HFFc6 (cell line): ENCODE data around the gene PTGFRN. TPM values are rescaled to one million over a fixed set of nuclear protein-coding genes. Genes with fewer than 3 reads are reported as not detected.

ENCODE experiments used
- DNase-seq: peaks from one replicate; pipeline ENCODE4 v3.0.0-alpha.2; 2018
- H3K27ac Mint-ChIP-seq: 2 replicates; pipeline ENCODE4 v1.8.0; 2020; ENCODE audit warnings: mild to moderate bottlenecking, mixed read lengths
- H3K27me3 Mint-ChIP-seq: 2 replicates; pipeline ENCODE4 v1.8.0; 2021; ENCODE audit warnings: mild to moderate bottlenecking, moderate library complexity, mixed read lengths; ENCODE audit not compliant: insufficient read depth
- H3K36me3 Mint-ChIP-seq: 2 replicates; pipeline ENCODE4 v1.8.0; 2021; ENCODE audit warnings: low read depth, mixed read lengths
- H3K4me1 Mint-ChIP-seq: 2 replicates; pipeline ENCODE4 v1.8.0; 2020; ENCODE audit warnings: low read depth, mixed read lengths
- H3K4me3 Mint-ChIP-seq: 2 replicates; pipeline ENCODE4 v1.8.0; 2020; ENCODE audit warnings: mild to moderate bottlenecking, moderate library complexity, mixed read lengths
- H3K9me3 Mint-ChIP-seq: 2 replicates; pipeline ENCODE4 v1.8.0; 2020; ENCODE audit warnings: mild to moderate bottlenecking, mixed read lengths
- CTCF ChIP-seq: fragments of 200-600 bp; sonication (generic); IDR thresholded peaks from 2 replicates; pipeline ENCODE4 v1.5.0; 2021; ENCODE audit warnings: antibody characterized with exemption, mild to moderate bottlenecking
- total RNA-seq, 6 experiments: library from RNA; stranded (reverse); fragmentation: NEBNext Ultra II Directional; extraction: Animal tissue kit (Norgen Biotek cat#: 25700); gene quantifications; 2 replicates in 1 of 6; 3 replicates in 5 of 6; pipeline ENCODE4 v1.2.3, GENCODE V29; 2021

The PTGFRN gene
- total RNA-seq, 6 experiments from 2014 or later = 0.14 TPM; not detected in 5

GRCh38 chr1:116983678-116984077 is 74.0 kb downstream of the PTGFRN start:
- no peak for TF ChIP-seq CTCF
- H3K4me3 Mint-ChIP-seq = no peak overlapping the region
- DNase-seq = no peak
- H3K36me3 Mint-ChIP-seq = no peaks in the 10 kb centered on the region
- no peaks in the 10 kb centered on the region for H3K9me3 Mint-ChIP-seq
- H3K4me1 Mint-ChIP-seq = no peaks in the 10 kb centered on the region; the same call in 1 of the 2 replicates
- no peak overlapping the region for H3K27ac Mint-ChIP-seq
- peaks cover 38% of the 10 kb centered on the region for H3K27me3 Mint-ChIP-seq

- DNase-seq = no peak
- H3K36me3 Mint-ChIP-seq = no peaks in the 10 kb centered on the region
- TF ChIP-seq CTCF = no peak
- no peak overlapping the region for H3K27ac Mint-ChIP-seq
- no peaks in the 10 kb centered on the region; the same call in 1 of the 2 replicates for H3K4me1 Mint-ChIP-seq
- no peaks in the 10 kb centered on the region for H3K9me3 Mint-ChIP-seq
- H3K4me3 Mint-ChIP-seq = no peak overlapping the region
- H3K27me3 Mint-ChIP-seq = peaks cover 38% of the 10 kb centered on the region
These were observed 74.9 kb downstream of the PTGFRN start for GRCh38 chr1:116984406-116985160.

GRCh38 chr1:116986421-116987255 is 76.9 kb downstream of the PTGFRN start:
- H3K36me3 Mint-ChIP-seq = no peaks in the 10 kb centered on the region
- no peak overlapping the region for H3K27ac Mint-ChIP-seq
- H3K9me3 Mint-ChIP-seq = no peaks in the 10 kb centered on the region
- no peak for DNase-seq
- no peak for TF ChIP-seq CTCF
- H3K27me3 Mint-ChIP-seq = peaks cover 34% of the 10 kb centered on the region
- H3K4me1 Mint-ChIP-seq = peaks cover 15% of the 10 kb centered on the region; the same call in 1 of the 2 replicates
- no peak overlapping the region for H3K4me3 Mint-ChIP-seq

- H3K4me1 Mint-ChIP-seq = peaks cover 15% of the 10 kb centered on the region; the same call in 1 of the 2 replicates
- TF ChIP-seq CTCF = no peak
- no peaks in the 10 kb centered on the region for H3K36me3 Mint-ChIP-seq
- H3K27me3 Mint-ChIP-seq = peaks cover 30% of the 10 kb centered on the region
- no peaks in the 10 kb centered on the region for H3K9me3 Mint-ChIP-seq
- no peak overlapping the region for H3K27ac Mint-ChIP-seq
- H3K4me3 Mint-ChIP-seq = no peak overlapping the region
- DNase-seq = no peak
These were observed 77.5 kb downstream of the PTGFRN start for GRCh38 chr1:116987256-116987555.

- no peak for TF ChIP-seq CTCF
- no peaks in the 10 kb centered on the region for H3K9me3 Mint-ChIP-seq
- H3K27ac Mint-ChIP-seq = no peak overlapping the region
- H3K36me3 Mint-ChIP-seq = no peaks in the 10 kb centered on the region
- no peak overlapping the region for H3K4me3 Mint-ChIP-seq
- peaks cover 27% of the 10 kb centered on the region for H3K27me3 Mint-ChIP-seq
- H3K4me1 Mint-ChIP-seq = peaks cover 15% of the 10 kb centered on the region; the same call in 1 of the 2 replicates
- DNase-seq = no peak
These were observed 78.5 kb downstream of the PTGFRN start for GRCh38 chr1:116988248-116988647.
